ENCODE measurements around the gene STAG2.

Gene STAG2

DNA sequence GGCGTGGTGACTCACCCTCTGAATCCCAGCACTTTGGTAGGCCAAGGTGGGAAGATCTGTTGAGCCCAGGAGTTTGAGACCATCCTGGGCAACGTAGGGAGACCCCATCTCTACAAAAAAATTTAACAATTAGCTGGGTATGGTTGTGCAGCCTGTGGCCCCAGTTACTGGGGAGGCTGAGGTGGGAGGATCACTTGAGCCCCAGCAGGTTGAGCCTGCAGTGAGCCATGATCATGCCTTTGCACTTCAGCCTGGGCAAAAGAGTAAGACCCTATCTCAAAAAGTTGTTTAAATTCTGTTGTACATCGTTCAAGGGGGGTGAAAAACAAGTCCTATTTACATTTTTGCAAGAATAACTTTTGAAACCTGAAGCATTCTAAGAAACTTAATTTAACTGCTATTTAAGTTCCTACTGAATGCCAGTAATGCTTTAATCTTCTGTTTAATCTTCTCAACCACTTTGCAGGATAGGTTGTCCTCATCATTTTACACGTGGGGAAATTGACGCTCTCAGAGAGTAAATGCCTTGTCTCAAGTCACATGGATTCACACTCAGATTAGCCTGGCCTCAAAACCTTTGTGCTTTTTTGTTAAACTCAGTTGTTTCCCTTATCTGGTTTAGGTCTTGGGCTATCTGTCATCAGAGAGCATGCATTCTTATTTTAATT is 7.0 kb downstream of the STAG2 start:
- no peak overlapping the region for H3K4me3 ChIP-seq (ENCODE audit: low read length)
- no peak for DNase-seq (ENCODE audit: low read depth, low spot score)

DNA sequence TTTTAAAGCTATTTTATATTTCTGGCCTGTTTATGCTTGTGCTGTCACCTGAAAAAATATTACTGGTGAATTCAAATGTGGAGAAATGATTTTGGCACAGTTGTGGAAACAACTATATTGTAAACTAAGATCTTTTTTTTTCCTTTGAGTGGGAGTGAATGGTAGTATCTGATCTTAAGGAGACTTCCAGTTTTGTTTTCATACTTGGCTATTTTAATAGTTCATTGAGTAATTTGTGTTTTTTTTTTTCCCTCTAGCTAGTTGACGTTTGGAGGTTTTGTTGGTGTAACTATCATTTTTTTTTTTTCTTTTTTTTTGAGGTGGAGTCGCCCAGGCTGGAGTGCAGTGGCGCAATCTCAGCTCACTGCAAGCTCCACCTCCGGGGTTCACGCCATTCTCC is 10.5 kb downstream of the STAG2 start:
- no peak for DNase-seq (ENCODE audit: low read depth, low spot score)

DNA sequence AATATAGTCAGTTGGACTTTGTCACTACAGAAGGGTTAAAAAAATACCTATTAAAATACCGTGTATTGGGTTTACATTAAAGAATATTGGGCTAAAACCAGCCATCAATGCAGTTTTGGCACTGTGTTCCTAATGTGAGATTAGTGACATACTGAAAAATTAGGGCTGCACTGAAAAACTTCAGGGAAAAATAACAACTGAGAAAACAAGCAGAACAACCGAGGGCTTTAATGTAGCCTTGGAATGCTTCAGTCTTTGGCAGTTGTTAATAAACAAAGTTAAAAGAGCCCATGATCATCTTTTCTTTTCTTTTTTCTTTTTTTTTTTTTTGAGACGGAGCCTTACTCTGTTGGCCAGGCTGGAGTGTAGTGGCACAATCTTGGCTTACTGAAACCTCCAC is 12.4 kb downstream of the STAG2 start:
- no peak overlapping the region for H3K4me3 ChIP-seq (ENCODE audit: low read length)
- DNase-seq (ENCODE audit: low read depth, low spot score) = no peak

More for the DNA sequence above, 10.5 kb downstream of the STAG2 start:
- H3K4me3 ChIP-seq (ENCODE audit: low read length) = no peak overlapping the region

DNA sequence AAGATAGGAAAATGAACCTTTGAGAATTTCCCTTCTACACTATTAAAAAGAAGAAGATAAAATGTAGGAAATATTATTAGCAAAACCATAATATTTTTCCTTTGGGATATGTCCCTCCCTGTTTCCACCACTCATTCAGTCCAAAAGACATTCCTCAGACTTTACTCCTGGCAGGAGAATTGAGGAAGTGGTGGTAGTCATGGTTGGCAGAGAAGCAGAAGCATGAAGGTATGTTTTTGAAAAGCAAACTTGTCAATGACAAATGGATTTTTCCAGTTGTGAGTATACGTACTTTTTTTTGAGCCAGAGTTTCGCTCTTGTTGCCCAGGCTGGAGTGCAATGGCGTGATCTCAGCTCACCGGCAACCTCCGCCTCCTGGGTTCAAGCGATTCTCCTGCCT is 13.7 kb downstream of the STAG2 start:
- DNase-seq (ENCODE audit: low read depth, low spot score) = no peak
- no peak overlapping the region for H3K4me3 ChIP-seq (ENCODE audit: low read length)

DNA sequence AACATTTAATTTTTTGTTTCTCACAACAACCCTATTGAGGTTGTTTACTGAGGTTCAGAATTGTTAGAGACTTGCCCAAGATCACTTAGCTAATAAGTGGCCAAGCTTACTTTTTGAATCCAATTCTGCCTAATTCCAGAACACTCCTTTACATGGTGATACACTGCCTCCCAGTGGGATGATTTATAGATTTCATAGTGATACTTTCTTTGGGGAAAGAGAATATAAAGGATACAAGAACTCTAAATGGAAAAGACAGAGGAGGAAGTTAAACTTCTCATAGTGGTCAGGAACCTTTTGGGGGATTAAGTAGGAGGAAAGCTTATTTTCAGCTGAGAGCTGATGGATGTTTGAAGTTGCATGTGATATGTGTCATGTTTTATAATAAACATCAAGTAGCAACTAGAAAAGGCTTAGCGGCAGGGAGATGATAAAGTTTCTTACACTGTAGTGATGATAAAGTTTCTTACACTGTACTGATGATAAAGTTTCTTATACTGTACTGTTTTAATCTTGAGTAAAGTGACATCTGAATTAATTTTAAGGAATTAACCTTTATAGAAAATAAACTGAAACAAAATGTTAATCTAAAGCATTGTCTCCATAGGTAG is 15.3 kb downstream of the STAG2 start:
- DNase-seq (ENCODE audit: low read depth, low spot score) = no peak
- H3K4me3 ChIP-seq (ENCODE audit: low read length) = no peak overlapping the region

DNA sequence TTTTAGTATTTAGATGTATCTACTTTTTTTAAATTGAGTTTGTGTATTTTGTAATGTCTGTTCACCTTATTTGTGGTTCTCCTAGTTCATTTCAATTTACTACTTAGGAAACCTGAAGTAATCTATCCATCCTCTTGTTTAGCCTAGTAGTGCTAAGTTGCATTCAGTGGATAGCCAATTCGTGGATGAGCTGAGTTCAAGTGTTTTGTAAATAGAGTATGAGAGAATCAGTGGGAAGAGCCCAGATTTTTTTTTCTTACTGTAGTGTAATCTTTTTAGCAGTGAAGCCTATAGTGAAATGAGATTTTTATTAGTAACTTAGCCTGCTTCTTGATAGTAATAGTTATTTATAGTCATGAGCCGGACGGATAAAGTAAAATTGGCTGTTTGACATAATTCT is 21.7 kb downstream of the STAG2 start:
- H3K4me3 ChIP-seq (ENCODE audit: low read length) = no peak overlapping the region
- no peak for DNase-seq (ENCODE audit: low read depth, low spot score)

DNA sequence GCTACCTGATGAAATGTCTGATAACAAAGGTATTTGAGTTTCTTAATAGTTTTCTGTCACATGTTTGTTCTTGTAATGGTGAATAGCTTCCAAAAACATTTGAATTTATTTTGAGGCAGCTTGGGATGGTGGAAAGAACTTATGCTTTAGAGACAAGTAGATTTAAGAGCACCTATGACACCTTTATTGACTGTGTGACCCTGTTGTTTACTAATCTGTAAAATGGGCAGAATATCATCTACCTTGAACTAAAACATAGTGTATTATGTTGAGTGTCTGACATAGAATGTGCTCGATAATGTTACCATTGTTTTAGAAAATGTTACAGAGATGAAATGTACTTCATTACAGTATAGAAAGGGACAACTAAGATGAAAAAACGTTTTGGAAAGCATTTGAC is 24.9 kb downstream of the STAG2 start:
- no peak for DNase-seq (ENCODE audit: low read depth, low spot score)
- H3K4me3 ChIP-seq (ENCODE audit: low read length) = no peak overlapping the region

DNA sequence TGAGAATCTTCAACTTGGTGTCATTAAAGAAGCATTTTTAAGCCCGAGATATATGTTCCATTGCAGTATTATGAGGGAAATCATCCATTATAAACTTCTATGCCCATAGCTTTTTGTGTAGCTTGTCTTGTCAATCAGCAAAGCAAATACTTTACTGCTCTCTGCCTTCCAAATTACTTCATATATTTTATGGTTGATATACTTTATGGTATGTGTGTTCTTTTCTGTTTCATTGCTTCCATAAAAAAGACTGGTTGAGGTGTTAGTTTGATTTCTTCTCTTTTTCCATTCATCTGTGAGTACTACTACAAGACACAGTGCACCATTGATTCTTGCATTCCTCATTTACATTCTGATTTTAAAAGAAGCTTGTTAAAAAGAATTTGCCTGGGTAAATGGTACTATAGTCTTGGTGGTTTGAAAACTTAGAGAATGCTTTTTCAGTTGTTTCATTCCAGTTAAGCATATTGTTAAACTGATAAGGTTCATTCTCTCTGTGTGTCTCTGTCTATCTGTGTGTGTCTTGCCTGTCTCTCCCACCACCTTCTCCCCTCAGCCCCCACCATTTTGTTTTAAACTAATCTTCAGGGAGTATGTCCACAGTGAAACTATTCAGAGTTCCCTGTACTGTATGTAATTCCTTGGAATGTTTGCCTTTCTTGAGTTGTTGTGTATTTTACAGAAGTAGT is 27.1 kb downstream of the STAG2 start:
- DNase-seq (ENCODE audit: low read depth, low spot score) = no peak
- no peak overlapping the region for H3K4me3 ChIP-seq (ENCODE audit: low read length)

DNA sequence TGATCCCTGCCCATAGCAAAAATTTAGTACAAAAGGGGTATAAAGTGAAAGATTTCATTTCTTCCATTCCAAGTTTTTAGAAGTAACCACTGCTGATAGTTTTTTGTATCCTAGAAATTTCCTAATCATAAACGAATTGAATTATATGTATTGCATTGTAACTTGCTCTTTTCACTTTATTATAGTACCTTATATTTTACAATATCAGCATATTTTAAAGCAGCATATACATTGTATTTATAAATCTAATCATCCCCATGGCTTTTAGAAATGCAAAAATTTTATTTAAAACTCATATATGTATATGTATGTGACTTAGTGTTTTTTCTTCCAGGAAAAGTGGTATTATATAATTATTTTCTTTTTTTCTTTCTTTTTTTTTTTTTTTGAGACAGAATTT is 27.7 kb downstream of the STAG2 start:
- no peak overlapping the region for H3K4me3 ChIP-seq (ENCODE audit: low read length)
- no peak for DNase-seq (ENCODE audit: low read depth, low spot score)

DNA sequence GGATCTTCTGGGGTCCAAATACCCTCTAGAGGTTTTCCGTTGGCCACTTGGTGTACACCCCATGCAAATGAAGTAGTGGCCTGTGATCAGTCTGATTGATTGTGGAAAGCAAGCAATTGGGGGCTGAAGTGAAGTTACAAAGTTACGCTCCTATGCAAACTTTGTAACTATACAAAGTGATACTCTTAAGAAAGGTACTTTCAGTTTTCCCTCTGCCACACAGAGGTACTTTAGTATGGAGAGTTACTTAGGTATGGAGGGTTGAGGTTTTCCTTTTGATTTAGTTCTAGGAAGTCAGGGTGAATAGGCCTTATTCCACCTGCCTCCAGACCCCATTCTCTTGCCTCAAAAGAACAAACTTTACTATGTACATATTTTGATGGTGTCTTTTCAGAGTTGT is 28.7 kb downstream of the STAG2 start:
- H3K4me3 ChIP-seq (ENCODE audit: low read length) = no peak overlapping the region
- no peak for DNase-seq (ENCODE audit: low read depth, low spot score)

DNA sequence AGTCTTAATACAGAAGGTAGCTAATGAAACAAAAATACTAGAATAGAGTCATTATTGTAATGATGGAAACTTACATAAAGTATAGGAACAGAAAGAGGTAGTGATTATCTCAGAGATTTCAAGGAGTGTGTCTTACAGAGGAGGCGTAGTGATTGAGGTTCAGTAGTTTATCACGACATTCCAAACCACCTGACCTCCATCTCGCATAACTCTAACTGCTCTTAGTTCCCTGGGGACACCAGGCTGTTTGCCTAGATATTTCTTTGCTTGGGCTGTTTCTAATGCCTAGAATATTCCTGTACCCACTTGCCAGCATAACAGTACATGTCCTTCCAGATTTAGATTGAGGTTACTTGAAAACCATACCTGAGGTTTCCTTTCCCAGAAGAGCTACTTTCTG is 29.1 kb downstream of the STAG2 start:
- DNase-seq (ENCODE audit: low read depth, low spot score) = no peak
- no peak overlapping the region for H3K4me3 ChIP-seq (ENCODE audit: low read length)

DNA sequence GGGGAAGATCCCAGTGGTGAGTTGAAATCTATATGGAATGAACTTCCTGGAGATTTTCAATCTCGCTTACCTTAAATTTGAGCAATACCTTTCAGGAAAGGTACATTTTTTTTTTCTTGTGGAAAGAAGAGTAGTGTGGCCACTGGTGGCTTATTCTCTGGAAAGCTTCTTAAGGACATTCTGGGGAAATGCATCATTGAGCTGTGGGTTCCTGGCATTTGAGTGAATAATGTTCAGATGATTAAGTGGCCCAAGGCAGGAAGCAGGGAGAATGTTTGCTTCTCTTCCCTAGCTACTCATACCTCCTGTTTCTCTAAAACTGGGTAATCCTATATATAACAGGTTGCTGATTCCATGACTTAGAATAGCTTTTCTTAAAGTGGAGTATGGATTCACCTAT is 31.8 kb downstream of the STAG2 start:
- no peak for DNase-seq (ENCODE audit: low read depth, low spot score)
- H3K4me3 ChIP-seq (ENCODE audit: low read length) = no peak overlapping the region

DNA sequence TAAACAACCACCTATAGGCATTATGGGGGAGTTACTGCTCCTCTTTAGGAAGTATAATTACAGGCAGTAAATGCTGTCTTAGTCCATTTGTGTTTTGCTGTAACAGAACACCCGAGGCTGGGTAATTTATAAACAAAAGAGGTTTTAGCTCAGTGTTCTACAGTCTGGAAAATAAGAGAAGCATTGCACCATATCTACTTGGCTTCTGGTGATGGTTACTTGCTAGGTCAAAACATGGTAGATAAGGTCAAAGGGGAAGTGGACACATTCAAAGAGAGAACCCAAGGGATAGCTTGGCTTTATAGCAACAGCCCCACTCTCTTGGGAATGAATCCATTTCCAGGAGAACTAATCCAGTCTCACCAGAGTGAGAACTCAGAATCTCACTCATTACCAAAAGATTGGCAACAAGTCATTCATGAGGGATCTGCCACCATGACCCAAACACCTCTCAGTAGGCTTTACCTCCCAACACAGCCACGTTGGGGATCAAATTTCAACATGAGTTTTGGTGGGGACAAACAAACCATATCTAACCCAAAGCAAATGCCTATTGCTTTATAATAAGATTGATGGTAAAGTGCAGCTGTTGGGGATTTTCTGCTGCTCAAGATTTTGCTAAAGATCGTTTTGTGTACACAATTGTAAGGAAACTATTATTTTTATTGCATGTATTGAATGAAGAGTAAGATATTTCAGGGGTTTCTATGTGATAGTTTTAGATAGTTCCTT is 32.6 kb downstream of the STAG2 start:
- DNase-seq (ENCODE audit: low read depth, low spot score) = no peak

DNA sequence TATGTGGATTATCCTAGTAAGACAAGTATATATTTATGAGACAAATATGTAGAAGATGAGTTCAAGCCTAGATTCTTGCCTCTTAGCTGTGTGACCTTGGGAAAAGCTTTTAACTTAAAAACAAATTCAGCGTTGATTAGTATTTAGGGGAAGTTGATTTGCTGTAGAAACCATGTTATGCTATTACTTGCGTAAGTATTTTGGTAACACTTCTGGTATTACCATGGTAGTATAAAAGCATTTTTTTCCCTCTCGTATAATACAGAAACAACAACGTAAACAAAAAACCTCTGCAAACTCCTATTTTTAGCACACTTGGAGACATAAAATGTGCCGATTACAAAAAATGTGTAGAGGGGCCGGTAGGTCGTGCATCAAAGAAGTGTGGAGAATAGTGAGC is 33.2 kb downstream of the STAG2 start:
- no peak for DNase-seq (ENCODE audit: low read depth, low spot score)
- no peak overlapping the region for H3K4me3 ChIP-seq (ENCODE audit: low read length)

More for the DNA sequence above, 32.6 kb downstream of the STAG2 start:
- no peak overlapping the region for H3K4me3 ChIP-seq (ENCODE audit: low read length)

DNA sequence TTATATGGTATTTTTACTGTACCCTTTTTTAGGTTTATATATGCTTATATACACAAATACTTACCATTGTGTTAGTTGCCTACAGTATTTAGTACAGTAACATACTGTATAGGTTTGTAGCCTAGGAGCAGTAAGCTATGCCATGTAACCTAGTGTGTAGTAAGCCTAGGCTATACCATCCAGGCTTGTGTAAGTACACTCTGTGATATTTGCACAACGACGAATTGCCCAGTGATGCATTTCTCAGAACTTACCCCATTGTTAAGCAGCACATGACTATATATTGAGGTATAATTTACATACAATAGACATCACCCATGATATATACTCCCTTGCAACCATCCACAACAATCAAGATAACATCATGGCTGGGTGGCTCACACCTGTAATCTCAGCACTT is 40.1 kb downstream of the STAG2 start:
- DNase-seq (ENCODE audit: low read depth, low spot score) = no peak
- no peak overlapping the region for H3K4me3 ChIP-seq (ENCODE audit: low read length)

DNA sequence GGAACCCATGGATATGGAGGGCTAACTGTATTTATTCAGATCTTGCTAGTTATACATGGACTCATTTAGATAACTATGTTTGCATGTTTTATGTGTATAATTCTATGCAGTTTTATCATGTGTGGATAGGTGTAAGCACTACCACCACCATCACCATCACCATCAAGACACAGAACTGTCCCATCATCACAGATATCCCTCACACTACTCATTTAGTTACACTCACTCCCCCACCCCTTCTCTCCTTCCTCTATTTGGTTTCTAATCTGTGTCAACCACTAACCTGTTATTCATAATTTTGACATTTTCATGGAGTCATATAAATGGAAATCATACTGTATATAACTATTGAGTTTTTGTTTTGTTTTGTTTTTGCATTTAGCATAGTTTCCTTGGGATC is 43.7 kb downstream of the STAG2 start:
- DNase-seq (ENCODE audit: low read depth, low spot score) = no peak
- H3K4me3 ChIP-seq (ENCODE audit: low read length) = no peak overlapping the region

DNA sequence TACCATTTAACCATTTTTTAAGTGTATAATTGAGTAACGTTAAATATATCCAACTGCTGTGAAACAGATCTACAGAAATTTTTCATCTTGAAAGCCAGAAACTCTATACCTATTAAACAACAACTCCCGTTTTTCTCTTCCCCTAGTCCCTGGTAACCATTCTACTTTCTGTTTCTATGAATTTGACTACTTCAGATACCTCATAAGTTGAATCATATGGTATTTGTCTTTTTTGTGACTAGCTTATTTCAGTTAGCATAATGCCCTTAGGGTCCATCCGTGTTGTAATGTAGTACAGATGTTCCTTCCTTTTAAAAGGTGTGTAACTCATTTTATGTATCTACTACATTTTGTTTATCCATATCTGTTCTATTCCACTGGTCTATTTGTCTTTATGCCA is 48.7 kb downstream of the STAG2 start:
- no peak for DNase-seq (ENCODE audit: low read depth, low spot score)
- no peak overlapping the region for H3K4me3 ChIP-seq (ENCODE audit: low read length)

DNA sequence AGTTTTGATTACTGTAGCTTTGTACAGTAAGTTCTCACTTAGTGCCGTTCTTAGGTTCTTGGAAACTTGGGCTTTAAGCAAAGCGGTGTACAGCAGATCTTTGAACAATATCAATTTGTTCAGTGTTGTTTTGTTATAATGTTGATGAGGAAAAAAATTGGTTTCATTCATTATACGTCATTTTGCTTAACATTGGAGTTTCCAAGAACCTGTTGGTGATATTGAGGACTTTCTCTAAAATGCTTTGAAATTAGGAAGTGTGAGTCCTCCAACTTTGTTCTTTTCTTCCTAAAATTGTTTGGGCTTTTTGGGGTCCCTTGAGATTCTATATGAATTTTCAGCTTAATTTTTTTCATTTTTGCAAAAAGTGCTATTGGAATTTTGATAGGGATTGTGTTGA is 49.1 kb downstream of the STAG2 start:
- H3K4me3 ChIP-seq (ENCODE audit: low read length) = no peak overlapping the region
- DNase-seq (ENCODE audit: low read depth, low spot score) = no peak

DNA sequence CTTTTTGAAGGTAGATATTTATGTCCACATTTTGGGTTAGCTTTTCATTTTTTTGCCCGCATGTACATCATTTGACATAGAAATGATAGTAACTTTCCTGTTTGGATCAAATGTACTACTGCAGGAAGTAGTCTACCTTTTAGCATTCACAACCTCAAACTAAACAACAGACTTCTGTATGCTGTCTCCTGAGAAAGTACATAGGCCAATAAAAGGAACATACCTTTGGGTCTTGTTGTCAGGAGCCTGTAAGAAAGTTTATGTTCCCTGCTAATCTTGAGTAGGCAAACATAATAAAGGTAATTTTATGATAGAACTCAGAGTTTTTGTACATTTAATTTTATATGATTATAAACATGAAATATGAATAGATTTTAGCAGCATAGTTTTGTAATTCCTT is 54.2 kb downstream of the STAG2 start:
- DNase-seq (ENCODE audit: low read depth, low spot score) = no peak
- H3K4me3 ChIP-seq (ENCODE audit: low read length) = no peak overlapping the region

DNA sequence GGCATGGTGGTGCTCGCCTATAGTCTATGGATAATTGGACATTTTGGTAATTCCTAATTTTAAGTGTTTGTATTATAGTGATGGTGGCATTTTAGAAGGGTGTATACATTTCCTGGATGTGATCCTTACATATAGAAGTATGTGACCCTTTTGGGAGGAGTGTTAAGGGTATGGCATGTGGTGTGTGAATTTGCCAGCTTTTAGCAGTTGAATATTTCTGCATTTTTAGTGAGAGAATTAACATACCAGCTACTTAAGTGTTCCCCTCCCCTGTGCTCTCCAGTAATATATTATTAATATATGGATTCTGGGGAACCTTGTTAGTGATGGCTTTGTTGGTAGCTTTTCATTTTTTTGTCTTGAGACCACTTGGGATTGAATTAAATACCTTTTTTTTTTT is 55.3 kb downstream of the STAG2 start:
- no peak overlapping the region for H3K4me3 ChIP-seq (ENCODE audit: low read length)
- DNase-seq (ENCODE audit: low read depth, low spot score) = no peak
